Measurements from ENCODE around the gene OR10G8. TPM values are rescaled to one million over a fixed set of nuclear protein-coding genes. Genes with fewer than 3 reads are reported as not detected.

OR10G8 gene, protein sequence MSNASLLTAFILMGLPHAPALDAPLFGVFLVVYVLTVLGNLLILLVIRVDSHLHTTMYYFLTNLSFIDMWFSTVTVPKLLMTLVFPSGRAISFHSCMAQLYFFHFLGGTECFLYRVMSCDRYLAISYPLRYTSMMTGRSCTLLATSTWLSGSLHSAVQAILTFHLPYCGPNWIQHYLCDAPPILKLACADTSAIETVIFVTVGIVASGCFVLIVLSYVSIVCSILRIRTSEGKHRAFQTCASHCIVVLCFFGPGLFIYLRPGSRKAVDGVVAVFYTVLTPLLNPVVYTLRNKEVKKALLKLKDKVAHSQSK
- not detected in 5 replicates for total RNA-seq (2022; extraction: Qiagen RNA extraction)

DNA sequence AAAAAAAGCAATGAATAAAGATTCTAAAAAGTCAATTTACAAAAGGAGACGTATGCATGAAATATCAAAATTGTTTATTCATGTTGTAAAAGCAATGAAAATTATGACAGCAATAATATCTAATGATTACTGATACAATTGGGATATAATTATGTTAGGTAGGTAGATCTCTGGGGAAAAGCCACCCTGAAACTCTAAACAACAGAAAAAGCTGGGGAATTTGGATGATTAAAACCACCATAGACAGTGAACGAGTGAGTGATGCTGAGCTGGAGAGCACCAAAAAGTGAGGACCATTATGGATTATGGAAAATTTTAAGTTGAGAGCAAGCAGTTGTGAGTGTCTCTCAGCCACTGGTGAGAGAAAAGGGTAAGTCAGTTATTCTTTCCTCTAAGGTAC is at the start of gene OR10G8:
Gene OR10G8 (plus strand): TSS at position 301 of the 400 bp plus-strand sequence. CDS start 2,825 bp downstream, outside the sequence.

DNA sequence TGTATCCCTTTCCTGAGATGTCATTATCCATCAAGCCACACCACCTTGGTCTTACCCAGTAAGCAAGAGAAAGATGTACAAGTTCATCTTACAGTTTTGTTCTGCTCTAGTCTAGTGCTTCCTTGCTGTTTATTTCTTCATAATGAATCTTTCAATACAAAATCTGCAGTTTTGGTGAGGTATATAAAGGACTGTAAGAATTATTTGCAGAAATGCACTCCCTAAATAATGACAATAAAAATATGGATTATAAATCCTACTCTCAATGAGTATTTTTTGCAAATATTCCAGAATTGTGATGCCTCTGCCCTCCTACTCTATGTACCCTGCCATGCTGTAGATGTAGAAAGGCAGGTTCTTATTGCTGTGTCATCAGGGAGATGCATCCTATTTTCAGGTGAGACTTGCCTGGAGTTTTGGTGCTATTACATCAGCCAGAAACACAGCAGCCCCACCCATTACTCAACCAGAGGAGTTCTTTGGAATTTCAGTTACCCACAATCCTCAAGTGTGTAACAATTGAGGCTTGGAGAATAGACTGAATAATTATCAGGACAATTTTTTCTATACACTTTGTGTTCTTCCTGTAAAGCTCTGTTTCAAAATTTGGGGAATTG is 48.8 kb upstream of the OR10G8 start, which contains the start of gene OR10S1:
Gene OR10S1 (minus strand): TSS at position 51 of the 617 bp plus-strand sequence. CDS start 117 bp downstream, outside the sequence.

DNA sequence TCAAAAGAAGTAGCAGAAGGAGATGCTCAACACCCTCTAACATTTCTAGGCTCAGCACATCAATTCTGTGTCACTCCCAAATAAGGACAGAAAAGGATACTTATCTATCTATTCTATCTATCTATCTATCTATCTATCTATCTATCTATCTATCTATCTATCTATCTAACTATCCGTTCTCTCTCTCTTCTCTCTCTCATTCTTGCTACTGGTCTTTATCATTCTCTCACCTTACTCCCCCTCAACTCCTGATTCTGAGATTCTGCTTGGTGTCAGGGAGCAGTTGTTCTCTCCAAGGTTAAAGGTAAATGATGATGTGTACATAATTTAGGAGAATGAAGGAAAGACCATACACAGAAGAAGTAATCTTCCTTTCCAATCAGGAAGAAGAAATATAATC is 31.5 kb upstream of the OR10G8 start, which contains the start of gene OR10G6:
Gene OR10G6 (minus strand): TSS at position 43 of the 400 bp plus-strand sequence. CDS start 0 bp downstream, at position 43.

DNA sequence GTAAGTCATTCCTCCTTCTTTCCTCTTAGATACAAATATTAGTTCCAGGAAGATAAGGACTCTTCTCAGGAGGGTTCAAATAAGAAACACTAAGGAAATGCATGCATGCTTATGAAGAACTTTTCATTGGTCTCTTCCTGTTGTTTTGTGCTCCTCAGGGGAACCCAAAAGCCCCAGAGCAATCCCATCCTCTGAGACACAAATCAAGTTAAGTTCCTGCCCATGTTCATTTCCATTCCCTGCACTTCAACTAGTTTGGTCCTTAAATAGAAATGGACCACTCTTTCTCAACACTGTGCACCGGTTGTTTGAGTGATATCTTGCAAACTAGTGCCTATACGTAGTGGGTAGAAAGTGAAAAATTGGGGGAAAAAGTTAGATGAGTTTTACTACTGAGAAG is 13.9 kb upstream of the OR10G8 start, which contains the start of gene OR10G4:
Gene OR10G4 (plus strand): TSS at position 301 of the 400 bp plus-strand sequence. CDS start 2,578 bp downstream, outside the sequence.

DNA sequence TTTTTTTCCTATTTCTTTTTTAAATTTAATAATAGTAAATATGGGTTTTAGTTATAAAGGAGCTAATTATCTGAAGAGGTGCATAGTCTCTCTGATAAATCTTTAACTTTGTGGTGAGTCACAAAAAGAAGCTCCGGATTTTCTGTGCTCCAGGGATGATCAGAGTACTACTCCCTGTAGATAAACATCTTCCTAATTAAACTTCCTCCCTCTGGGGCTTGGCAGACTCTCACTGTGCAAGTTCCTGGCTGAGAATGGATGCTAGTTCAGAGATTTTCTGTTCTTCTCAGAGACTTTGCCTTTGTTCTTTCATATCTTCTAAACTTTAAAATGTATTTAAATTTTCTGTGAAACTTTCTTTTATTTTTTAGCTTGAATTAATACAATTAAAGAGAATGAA is 14.7 kb downstream of the OR10G8 start, which contains the start of gene OR10G7:
Gene OR10G7 (minus strand): TSS at position 72 of the 400 bp plus-strand sequence. CDS start 2,324 bp downstream, outside the sequence.

Other genes starting within 250 kb of the OR10G8 start
- gene OR6M1, start 220.4 kb upstream of the OR10G8 start, total RNA-seq (2022; extraction: Qiagen RNA extraction), result not detected in 5 replicates
- not detected in 5 replicates for gene TMEM225, start 141.1 kb upstream of the OR10G8 start, total RNA-seq (2022; extraction: Qiagen RNA extraction)
- gene OR8D4, start 124.6 kb upstream of the OR10G8 start, total RNA-seq (2022; extraction: Qiagen RNA extraction), result not detected in 5 replicates
- gene OR4D5, start 87.2 kb upstream of the OR10G8 start, total RNA-seq (2022; extraction: Qiagen RNA extraction), result not detected in 5 replicates
- gene OR6T1, start 83.0 kb upstream of the OR10G8 start, total RNA-seq (2022; extraction: Qiagen RNA extraction), result not detected in 5 replicates
- not detected in 5 replicates for gene OR10S1, start 49.0 kb upstream of the OR10G8 start, total RNA-seq (2022; extraction: Qiagen RNA extraction)
- gene OR10G6, start 31.6 kb upstream of the OR10G8 start, total RNA-seq (2022; extraction: Qiagen RNA extraction), result not detected in 5 replicates
- not detected in 5 replicates for gene OR10G4, start 13.8 kb upstream of the OR10G8 start, total RNA-seq (2022; extraction: Qiagen RNA extraction)
- gene OR10G9, start 3.8 kb upstream of the OR10G8 start, total RNA-seq (2022; extraction: Qiagen RNA extraction), result not detected in 5 replicates
- not detected in 5 replicates for gene OR10G7, start 14.5 kb downstream of the OR10G8 start, total RNA-seq (2022; extraction: Qiagen RNA extraction)
- 0.20 to 0.45 TPM (median 0.32 TPM) in 5 replicates for gene VWA5A, start 88.7 kb downstream of the OR10G8 start, total RNA-seq (2022; extraction: Qiagen RNA extraction)
- not detected in 5 replicates for gene OR10D3, start 156.5 kb downstream of the OR10G8 start, total RNA-seq (2022; extraction: Qiagen RNA extraction)
- gene OR8G1, start 214.3 kb downstream of the OR10G8 start, total RNA-seq (2022; extraction: Qiagen RNA extraction), result not detected in 5 replicates
- gene OR8G5, start 229.6 kb downstream of the OR10G8 start, total RNA-seq (2022; extraction: Qiagen RNA extraction), result not detected in 5 replicates

Data from A549 treated with CORT108297 at 1 μM for 4 hours (cell line).